GM12874 (cell line): ENCODE measurements around the gene GALNT7.

Source experiments
- TF ChIP-seq, protein P1 (sequence below): IDR thresholded peaks from 2 replicates; pipeline ENCODE4 v1.5.1; 2011; ENCODE audit warnings: low read depth, mild to moderate bottlenecking, control low read depth, low read length, moderate library complexity; ENCODE audit not compliant: insufficient read depth

GALNT7 gene

DNA sequence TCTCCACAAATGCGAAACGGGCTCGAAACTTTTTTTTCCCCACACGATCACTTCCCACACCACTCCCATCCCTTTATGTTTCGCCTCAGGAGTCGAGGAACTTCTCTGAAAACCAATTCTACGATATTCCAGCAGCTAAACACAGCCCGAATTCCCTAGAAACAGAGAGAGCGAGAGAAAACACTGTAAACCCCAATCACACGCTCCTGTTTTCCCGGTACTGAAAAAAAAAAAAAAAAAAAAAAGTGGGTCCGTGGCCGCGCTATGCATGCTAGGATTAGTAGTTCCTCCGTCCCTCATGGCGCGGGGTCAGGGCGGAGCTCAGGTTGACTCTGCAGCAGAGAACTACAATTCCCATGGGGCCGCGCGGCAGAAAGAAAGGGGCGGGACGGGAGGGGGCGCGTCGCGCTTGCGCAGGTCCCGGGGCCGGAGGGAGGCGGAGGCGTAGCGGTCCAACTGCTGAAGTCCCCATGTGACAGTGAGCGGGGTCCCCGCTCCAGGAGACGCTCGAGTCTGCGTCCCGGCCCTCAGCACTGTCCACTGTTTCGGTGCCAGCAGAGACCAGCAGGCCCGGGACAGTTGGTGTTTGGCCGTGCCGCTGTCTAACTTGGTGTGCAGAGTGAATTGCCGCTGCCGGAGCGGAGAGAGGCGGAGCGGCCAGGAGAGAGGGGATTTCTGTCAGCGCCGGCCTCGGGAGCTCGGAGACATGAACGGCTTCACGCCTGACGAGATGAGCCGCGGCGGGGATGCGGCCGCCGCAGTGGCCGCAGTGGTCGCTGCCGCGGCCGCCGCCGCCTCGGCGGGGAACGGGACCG lies 202.1 kb downstream of the GALNT7 start, which contains the start of gene SAP30:
SAP30 (plus strand) TSS at position 478 of the 815 bp plus-strand sequence; CDS start at position 707, 229 bp downstream.
- TF ChIP-seq, protein P1, sequence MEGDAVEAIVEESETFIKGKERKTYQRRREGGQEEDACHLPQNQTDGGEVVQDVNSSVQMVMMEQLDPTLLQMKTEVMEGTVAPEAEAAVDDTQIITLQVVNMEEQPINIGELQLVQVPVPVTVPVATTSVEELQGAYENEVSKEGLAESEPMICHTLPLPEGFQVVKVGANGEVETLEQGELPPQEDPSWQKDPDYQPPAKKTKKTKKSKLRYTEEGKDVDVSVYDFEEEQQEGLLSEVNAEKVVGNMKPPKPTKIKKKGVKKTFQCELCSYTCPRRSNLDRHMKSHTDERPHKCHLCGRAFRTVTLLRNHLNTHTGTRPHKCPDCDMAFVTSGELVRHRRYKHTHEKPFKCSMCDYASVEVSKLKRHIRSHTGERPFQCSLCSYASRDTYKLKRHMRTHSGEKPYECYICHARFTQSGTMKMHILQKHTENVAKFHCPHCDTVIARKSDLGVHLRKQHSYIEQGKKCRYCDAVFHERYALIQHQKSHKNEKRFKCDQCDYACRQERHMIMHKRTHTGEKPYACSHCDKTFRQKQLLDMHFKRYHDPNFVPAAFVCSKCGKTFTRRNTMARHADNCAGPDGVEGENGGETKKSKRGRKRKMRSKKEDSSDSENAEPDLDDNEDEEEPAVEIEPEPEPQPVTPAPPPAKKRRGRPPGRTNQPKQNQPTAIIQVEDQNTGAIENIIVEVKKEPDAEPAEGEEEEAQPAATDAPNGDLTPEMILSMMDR = no peak

DNA sequence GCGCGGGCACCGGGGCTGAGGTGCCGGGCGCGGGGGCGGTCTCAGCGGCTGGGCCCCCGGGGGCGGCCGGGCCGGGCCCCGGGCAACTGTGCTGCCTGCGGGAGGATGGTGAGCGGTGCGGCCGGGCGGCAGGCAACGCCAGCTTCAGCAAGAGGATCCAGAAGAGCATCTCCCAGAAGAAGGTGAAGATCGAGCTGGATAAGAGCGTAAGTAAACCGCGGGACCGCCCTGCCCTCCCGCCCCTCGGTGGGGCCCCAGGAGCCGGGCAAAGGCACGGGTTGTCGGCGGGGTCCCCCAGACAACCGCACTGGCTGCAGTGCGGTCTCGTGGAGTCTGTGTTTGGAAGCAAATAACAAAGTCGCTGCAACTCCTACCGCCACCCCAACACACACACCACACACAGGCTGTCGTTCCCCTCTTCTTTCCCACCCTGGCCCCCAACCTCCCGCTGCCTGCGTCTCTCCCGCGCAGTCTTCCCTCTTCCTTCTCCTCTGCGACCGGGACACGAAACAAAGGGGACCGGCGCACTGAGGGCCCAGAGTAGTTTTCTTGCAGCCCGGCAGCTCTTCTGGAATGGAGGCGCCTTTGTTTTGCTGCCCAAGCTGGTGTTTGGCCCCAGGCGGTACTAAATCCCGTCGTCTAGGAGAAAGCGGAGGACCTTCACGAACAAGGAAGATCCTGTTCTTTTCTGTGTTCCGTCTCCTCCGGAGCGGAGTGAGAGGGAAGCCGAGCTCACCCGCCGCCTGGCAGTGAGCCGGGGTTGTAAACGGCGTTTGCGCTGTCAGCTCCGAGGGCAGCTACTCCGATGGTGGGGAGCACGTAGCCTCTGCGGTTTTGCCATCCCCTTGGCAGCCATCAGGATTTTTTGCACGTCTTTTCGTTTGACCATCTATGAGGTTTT lies 202.9 kb downstream of the GALNT7 start:
- TF ChIP-seq, protein P1 = no peak
